ENCODE results near the gene LRCH1.

- no peak for TF ChIP-seq FOXM1 (CRISPR knock-in tag; IDR thresholded peaks at IDR 0.05)
- TF ChIP-seq PRDM4 (CRISPR knock-in tag; IDR thresholded peaks at IDR 0.05; ENCODE audit: borderline replicate concordance): no peak
- TF ChIP-seq MAX (IDR thresholded peaks at IDR 0.05): no peak
Observed at GRCh38 chr13:46614582-46614981, 61.6 kb downstream of the LRCH1 start.

Data from HepG2 (cell line).